IMR-90 (cell line): Measurements from ENCODE around the gene CPB2. TPM values are rescaled to one million over a fixed set of nuclear protein-coding genes. Genes with fewer than 3 reads are reported as not detected.

Experiments
- ATAC-seq: fragments of 200-7000 bp; cut with Tn5 transposase; 2 replicates; pipeline ENCODE4 v1.9.1; 2020; ENCODE audit warnings: low read depth, mild to moderate bottlenecking, moderate library complexity
- BruUV-seq: library from RNA; stranded (reverse); fragments of 400-500 nt; replicated peaks from 2 replicates; lab custom pipeline; 2021; lab: Mats Ljungman, UMichigan
- CTCF ChIA-PET: fragments of 300-600 bp; formaldehyde crosslinking; extraction: SDS; loops from one replicate; lab custom pipeline; 2021; ENCODE audit warnings: antibody characterized with exemption; lab: Yijun Ruan, JAX
- POLR2A ChIA-PET: fragments of 300-600 bp; sonication (Branson Sonifier 250); formaldehyde crosslinking; loops from one replicate; lab custom pipeline; 2022; ENCODE audit warnings: antibody characterized with exemption; ENCODE audit not compliant: unreplicated experiment; lab: Charles Lee
- DNase-seq: peaks from one replicate; pipeline ENCODE4 v3.0.0; 2013
- H2AFZ ChIP-seq: replicated peaks from 2 replicates; pipeline ENCODE3; 2013; ENCODE audit warnings: low read length, mild to moderate bottlenecking; ENCODE audit not compliant: poor library complexity
- H2AK5ac ChIP-seq: 2 replicates; pipeline ENCODE4 v1.6.1; 2013; ENCODE audit warnings: low read depth, low read length, inconsistent platforms
- H2AK9ac ChIP-seq: replicated peaks from 2 replicates; pipeline ENCODE3; 2013; ENCODE audit warnings: mild to moderate bottlenecking, low read depth, low read length, moderate library complexity; ENCODE audit not compliant: poor library complexity
- H2BK120ac ChIP-seq: 2 replicates; pipeline ENCODE4 v1.6.1; 2013; ENCODE audit warnings: low read depth, low read length, inconsistent platforms
- H2BK15ac ChIP-seq: 3 replicates; pipeline ENCODE4 v1.6.1; 2013; ENCODE audit warnings: low read depth, low read length, inconsistent platforms
- H2BK20ac ChIP-seq: 2 replicates; pipeline ENCODE4 v1.6.1; 2013; ENCODE audit warnings: low read depth, mild to moderate bottlenecking, inconsistent platforms, low read length, moderate library complexity
- H2BK5ac ChIP-seq: 2 replicates; pipeline ENCODE4 v1.6.1; 2013; ENCODE audit warnings: mild to moderate bottlenecking, low read depth, low read length, inconsistent platforms; ENCODE audit not compliant: poor library complexity, severe bottlenecking
- H3K14ac ChIP-seq: replicated peaks from 2 replicates; pipeline ENCODE4 v1.6.1; 2013; ENCODE audit warnings: low read depth, low read length, inconsistent platforms
- H3K18ac ChIP-seq: 2 replicates; pipeline ENCODE4 v1.6.1; 2013; ENCODE audit warnings: low read depth, low read length, control low read depth
- H3K23ac ChIP-seq: 2 replicates; pipeline ENCODE4 v1.6.1; 2013; ENCODE audit warnings: low read depth, low read length, inconsistent platforms
- H3K27ac ChIP-seq: 2 replicates; pipeline ENCODE4 v1.5.1; 2013; ENCODE audit warnings: mild to moderate bottlenecking, control low read depth, low read length; ENCODE audit not compliant: insufficient read depth
- H3K27me3 ChIP-seq: 2 replicates; pipeline ENCODE4 v1.6.1; 2013; ENCODE audit warnings: low read length; ENCODE audit not compliant: control insufficient read depth, insufficient read depth
- H3K36me3 ChIP-seq: 2 replicates; pipeline ENCODE4 v1.6.1; 2013; ENCODE audit warnings: low read length, mixed read lengths; ENCODE audit not compliant: control insufficient read depth, insufficient read depth
- H3K4ac ChIP-seq: 2 replicates; pipeline ENCODE4 v1.6.1; 2013; ENCODE audit warnings: low read depth, low read length, inconsistent platforms
- H3K4me1 ChIP-seq: 2 replicates; pipeline ENCODE4 v1.6.1; 2013; ENCODE audit warnings: low read length, mixed read lengths; ENCODE audit not compliant: control insufficient read depth, insufficient read depth
- H3K4me2 ChIP-seq: 2 replicates; pipeline ENCODE4 v1.6.1; 2013; ENCODE audit warnings: low read depth, mild to moderate bottlenecking, control low read depth, low read length, moderate library complexity
- H3K4me3 ChIP-seq: 2 replicates; pipeline ENCODE4 v1.5.1; 2013; ENCODE audit warnings: low read depth, mild to moderate bottlenecking, control low read depth, low read length, moderate library complexity; ENCODE audit not compliant: insufficient read depth
- H3K56ac ChIP-seq: 2 replicates; pipeline ENCODE4 v1.6.1; 2013; ENCODE audit warnings: low read length, inconsistent platforms; ENCODE audit not compliant: insufficient read depth; ENCODE audit errors: extremely low read depth
- H3K79me1 ChIP-seq, 2 experiments: 2 replicates each; pipeline ENCODE4 v1.6.1; 2013; ENCODE audit warnings: low read length in 2 of 2, inconsistent platforms in 1 of 2, low read depth in 1 of 2
- H3K9ac ChIP-seq: 2 replicates; pipeline ENCODE4 v1.6.1; 2013; ENCODE audit warnings: low read depth, low read length, control low read depth
- H3K9me1 ChIP-seq: 2 replicates; pipeline ENCODE4 v1.6.1; 2013; ENCODE audit warnings: low read length, inconsistent platforms; ENCODE audit not compliant: insufficient read depth
- H3K9me3 ChIP-seq: 2 replicates; pipeline ENCODE4 v1.6.1; 2013; ENCODE audit warnings: low read length; ENCODE audit not compliant: control insufficient read depth, insufficient read depth
- H4K20me1 ChIP-seq: 2 replicates; pipeline ENCODE4 v1.6.1; 2013; ENCODE audit warnings: low read length, inconsistent platforms; ENCODE audit not compliant: insufficient read depth
- H4K5ac ChIP-seq: 2 replicates; pipeline ENCODE4 v1.6.1; 2013; ENCODE audit warnings: mild to moderate bottlenecking, low read depth, low read length, control low read depth
- H4K8ac ChIP-seq, 2 experiments: 2 replicates each; pipeline ENCODE4 v1.6.1; 2013; ENCODE audit warnings: low read depth in 2 of 2, low read length in 2 of 2, control low read depth in 1 of 2, inconsistent platforms in 1 of 2
- H4K91ac ChIP-seq: 2 replicates; pipeline ENCODE4 v1.6.1; 2013; ENCODE audit warnings: low read depth, low read length, inconsistent platforms; ENCODE audit not compliant: insufficient read depth
- BHLHE40 ChIP-seq: fragments of 150-350 bp; IDR thresholded peaks from 2 replicates; pipeline ENCODE4 v1.6.1; 2016; ENCODE audit warnings: mild to moderate bottlenecking, low read depth, low read length
- CEBPB ChIP-seq: IDR thresholded peaks from 2 replicates; pipeline ENCODE4 v1.6.1; 2012; ENCODE audit warnings: low read depth, low read length, improper control_type of control experiment
- CHD1 ChIP-seq: IDR thresholded peaks from 2 replicates; pipeline ENCODE4 v1.6.1; 2012; ENCODE audit warnings: low read depth, low read length, improper control_type of control experiment
- FOS ChIP-seq: fragments of 150-350 bp; IDR thresholded peaks from 2 replicates; pipeline ENCODE4 v1.6.1; 2016; ENCODE audit warnings: low read depth, low read length
- MAFK ChIP-seq: IDR thresholded peaks from 2 replicates; pipeline ENCODE4 v1.6.1; 2012; ENCODE audit warnings: low read depth, low read length, improper control_type of control experiment
- MAZ ChIP-seq: IDR thresholded peaks from 2 replicates; pipeline ENCODE4 v1.6.1; 2012; ENCODE audit warnings: low read depth, mild to moderate bottlenecking, low read length, improper control_type of control experiment, moderate library complexity, borderline replicate concordance
- MXI1 ChIP-seq: IDR thresholded peaks from 2 replicates; pipeline ENCODE4 v1.6.1; 2012; ENCODE audit warnings: low read depth, mild to moderate bottlenecking, low read length, moderate library complexity, borderline replicate concordance
- NFE2L2 ChIP-seq: fragments of 150-350 bp; IDR thresholded peaks from 2 replicates; pipeline ENCODE4 v1.6.1; 2016; ENCODE audit warnings: low read depth, mild to moderate bottlenecking, low read length
- POLR2A ChIP-seq: IDR thresholded peaks from 2 replicates; pipeline ENCODE4 v1.6.1; 2012; ENCODE audit warnings: mild to moderate bottlenecking, low read depth, low read length
- RAD21 ChIP-seq: IDR thresholded peaks from 2 replicates; pipeline ENCODE4 v1.6.1; 2012; ENCODE audit warnings: low read length, improper control_type of control experiment
- RCOR1 ChIP-seq: IDR thresholded peaks from 2 replicates; pipeline ENCODE4 v1.6.1; 2012; ENCODE audit warnings: mild to moderate bottlenecking, low read length, improper control_type of control experiment; ENCODE audit not compliant: insufficient replicate concordance
- RFX5 ChIP-seq: IDR thresholded peaks from 2 replicates; pipeline ENCODE4 v1.8.0; 2012; ENCODE audit warnings: low read depth, mild to moderate bottlenecking, low read length, moderate library complexity
- SMC3 ChIP-seq: fragments of 150-350 bp; IDR thresholded peaks from 2 replicates; pipeline ENCODE4 v1.6.1; 2016; ENCODE audit warnings: low read depth, mild to moderate bottlenecking, antibody characterized with exemption, low read length, moderate library complexity
- WGBS, 2 experiments: methylation state at CpG; one replicate each; pipeline versions ENCODE4 v1.1.5 to v1.1.7; 2013; ENCODE audit warnings: missing lambda C conversion rate in 2 of 2; ENCODE audit not compliant: insufficient read length in 1 of 2; ENCODE audit errors: extremely low coverage in 2 of 2; 5-methylcytosine and 5-hydroxymethylcytosine counted together
- dilution Hi-C: fragments of 300-500 bp; cut with HindIII; formaldehyde crosslinking; loops from one replicate; pipeline ENCODE4 v1.14.3; 2018; ENCODE audit warnings: low sequenced_read_pairs; ENCODE audit not compliant: unreplicated experiment
- in situ Hi-C: fragments of 300-500 bp; cut with MboI; formaldehyde crosslinking; loops from 3 replicates; pipeline ENCODE4 v1.14.3; 2019; ENCODE audit warnings: low sequenced_read_pairs, inconsistent platforms, mixed read lengths
- intact Hi-C: fragments of 100-400 bp; cut with micrococcal nuclease; formaldehyde crosslinking; loops from 2 replicates; pipeline ENCODE4 v1.10.0; 2022
- polyA plus RNA-seq, 3 experiments: library from polyadenylated mRNA; depleted of rRNA; stranded (reverse); fragments of >200 nt; gene quantifications; 2 replicates each; pipeline ENCODE4 v1.2.3, GENCODE V29; 2012; ENCODE audit warnings: low replicate concordance in 1 of 3
- total RNA-seq: library from RNA; depleted of rRNA; stranded (reverse); fragments of >200 nt; gene quantifications from 2 replicates; pipeline ENCODE4 v1.2.3, GENCODE V29; 2012
- TF ChIP-seq, protein P1 (sequence below): conservative IDR thresholded peaks from 2 replicates; pipeline ENCODE4 v1.5.1; 2012; ENCODE audit warnings: mild to moderate bottlenecking, low read depth, low read length, improper control_type of control experiment
- TF ChIP-seq, protein P2 (sequence below): fragments of 150-350 bp; IDR thresholded peaks from 2 replicates; pipeline ENCODE4 v1.6.1; 2016; ENCODE audit warnings: low read depth, mild to moderate bottlenecking, low read length, moderate library complexity, borderline replicate concordance
- TF ChIP-seq, protein P3 (sequence below): fragments of 150-350 bp; IDR thresholded peaks from 2 replicates; pipeline ENCODE4 v1.6.1; 2017; ENCODE audit warnings: mild to moderate bottlenecking, antibody characterized with exemption, low read length, low read depth

CPB2 gene
- total and polyA plus RNA-seq, 2 of the 4 experiments (the other 2 are of a cell fraction), result not detected

DNA sequence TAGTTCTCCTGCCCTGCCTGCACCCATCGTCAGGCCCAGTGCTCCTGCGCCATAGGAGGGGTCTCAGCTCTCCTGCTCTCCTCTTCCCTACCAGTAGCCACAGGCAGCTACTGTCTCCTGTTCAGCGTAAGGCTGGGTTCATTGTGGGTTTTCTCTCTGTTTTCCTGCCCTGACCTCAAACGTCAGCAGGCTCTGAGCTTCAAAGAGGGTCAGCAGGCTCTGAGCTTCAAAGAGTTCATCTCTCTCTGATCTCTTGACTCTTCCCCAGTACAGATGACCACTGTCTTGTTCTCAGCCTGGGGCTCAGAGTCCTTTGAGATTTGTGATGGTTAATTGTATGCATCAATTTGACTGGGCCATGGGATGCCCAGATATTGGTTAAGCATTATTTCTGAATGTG, 4.6 kb upstream of the CPB2 start:
- Histone ChIP-seq H2BK20ac (no peak overlapping the region), H3K56ac (no peak overlapping the region), H2BK5ac (no peak overlapping the region), H2AK5ac (no peak overlapping the region), H3K9me1 (no peaks in the 10 kb centered on the region), H4K91ac (no peak overlapping the region), H3K27ac (no peak overlapping the region), H3K14ac (no peak overlapping the region), H3K27me3 (no peaks in the 10 kb centered on the region; the same call in 1 of the 2 replicates), H3K9ac (no peak overlapping the region), H4K20me1 (no peaks in the 10 kb centered on the region), H3K79me1 (no peaks in the 10 kb centered on the region), H3K4me3 (no peak overlapping the region), H3K36me3 (no peaks in the 10 kb centered on the region), H3K9me3 (no peaks in the 10 kb centered on the region), H3K23ac (no peak overlapping the region), H2BK15ac (no peak overlapping the region), H3K4me1 (no peaks in the 10 kb centered on the region), H2AK9ac (no peak overlapping the region), H4K5ac (no peak overlapping the region), H2AFZ (no peak overlapping the region), H3K4me2 (no peak overlapping the region), H2BK120ac (no peak overlapping the region), H3K4ac (no peak overlapping the region), H3K18ac (no peak overlapping the region), H4K8ac (no peak overlapping the region)
- intact Hi-C loops (no loop called here), dilution Hi-C loops (no loop called here), in situ Hi-C loops (no loop called here)
- no CpG with 5 or more reads among the region's 4 CpGs for WGBS, 2 experiments
- ATAC-seq (no peak), DNase-seq (no peak)
- TF ChIP-seq RAD21 (no peak), RCOR1 (no peak), MXI1 (no peak), CEBPB (no peak), RFX5 (no peak), BHLHE40 (no peak), POLR2A (no peak), CHD1 (no peak), MAFK (no peak), MAZ (no peak), SMC3 (no peak), NFE2L2 (no peak), FOS (no peak)
- TF ChIP-seq, protein P1, sequence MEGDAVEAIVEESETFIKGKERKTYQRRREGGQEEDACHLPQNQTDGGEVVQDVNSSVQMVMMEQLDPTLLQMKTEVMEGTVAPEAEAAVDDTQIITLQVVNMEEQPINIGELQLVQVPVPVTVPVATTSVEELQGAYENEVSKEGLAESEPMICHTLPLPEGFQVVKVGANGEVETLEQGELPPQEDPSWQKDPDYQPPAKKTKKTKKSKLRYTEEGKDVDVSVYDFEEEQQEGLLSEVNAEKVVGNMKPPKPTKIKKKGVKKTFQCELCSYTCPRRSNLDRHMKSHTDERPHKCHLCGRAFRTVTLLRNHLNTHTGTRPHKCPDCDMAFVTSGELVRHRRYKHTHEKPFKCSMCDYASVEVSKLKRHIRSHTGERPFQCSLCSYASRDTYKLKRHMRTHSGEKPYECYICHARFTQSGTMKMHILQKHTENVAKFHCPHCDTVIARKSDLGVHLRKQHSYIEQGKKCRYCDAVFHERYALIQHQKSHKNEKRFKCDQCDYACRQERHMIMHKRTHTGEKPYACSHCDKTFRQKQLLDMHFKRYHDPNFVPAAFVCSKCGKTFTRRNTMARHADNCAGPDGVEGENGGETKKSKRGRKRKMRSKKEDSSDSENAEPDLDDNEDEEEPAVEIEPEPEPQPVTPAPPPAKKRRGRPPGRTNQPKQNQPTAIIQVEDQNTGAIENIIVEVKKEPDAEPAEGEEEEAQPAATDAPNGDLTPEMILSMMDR, result no peak
- TF ChIP-seq, protein P2, sequence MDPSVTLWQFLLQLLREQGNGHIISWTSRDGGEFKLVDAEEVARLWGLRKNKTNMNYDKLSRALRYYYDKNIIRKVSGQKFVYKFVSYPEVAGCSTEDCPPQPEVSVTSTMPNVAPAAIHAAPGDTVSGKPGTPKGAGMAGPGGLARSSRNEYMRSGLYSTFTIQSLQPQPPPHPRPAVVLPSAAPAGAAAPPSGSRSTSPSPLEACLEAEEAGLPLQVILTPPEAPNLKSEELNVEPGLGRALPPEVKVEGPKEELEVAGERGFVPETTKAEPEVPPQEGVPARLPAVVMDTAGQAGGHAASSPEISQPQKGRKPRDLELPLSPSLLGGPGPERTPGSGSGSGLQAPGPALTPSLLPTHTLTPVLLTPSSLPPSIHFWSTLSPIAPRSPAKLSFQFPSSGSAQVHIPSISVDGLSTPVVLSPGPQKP, result no peak
- TF ChIP-seq, protein P3, sequence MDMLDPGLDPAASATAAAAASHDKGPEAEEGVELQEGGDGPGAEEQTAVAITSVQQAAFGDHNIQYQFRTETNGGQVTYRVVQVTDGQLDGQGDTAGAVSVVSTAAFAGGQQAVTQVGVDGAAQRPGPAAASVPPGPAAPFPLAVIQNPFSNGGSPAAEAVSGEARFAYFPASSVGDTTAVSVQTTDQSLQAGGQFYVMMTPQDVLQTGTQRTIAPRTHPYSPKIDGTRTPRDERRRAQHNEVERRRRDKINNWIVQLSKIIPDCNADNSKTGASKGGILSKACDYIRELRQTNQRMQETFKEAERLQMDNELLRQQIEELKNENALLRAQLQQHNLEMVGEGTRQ, result no peak
- POLR2A ChIA-PET, result no interaction called here
- no TSS peak for BruUV-seq
- CTCF ChIA-PET, result no interaction called here
